ENCODE data around the gene IP6K2. TPM values are rescaled to one million over a fixed set of nuclear protein-coding genes. Genes with fewer than 3 reads are reported as not detected.

The IP6K2 gene
- total and polyA plus RNA-seq, 8 donors: 58.6 to 231 (median 210) TPM

- TF ChIP-seq CTCF (IDR thresholded peaks at IDR 0.05): no peak
- Histone ChIP-seq H3K9me3 (no peaks in the 10 kb centered on the region), H3K27me3 (no peaks in the 10 kb centered on the region), H3K36me3 (peaks cover 5 to 78% of the 10 kb centered on the region in 2 donors), H3K4me1 (peaks cover 14 to 30% of the 10 kb centered on the region in 2 donors), H3K4me3 (no peak overlapping the region), H3K27ac (peak overlapping the region; percentile 61 to 62)
- peak in 3 of 4 donors; percentile 76 to 88 (median 79) for DNase-seq
- intact Hi-C loops (cut with DNase I): no loop called here
- peak; percentile 88 for ATAC-seq
Measured at GRCh38 chr3:48694610-48695392, 22.2 kb downstream of the IP6K2 start.

GRCh38 chr3:48693826-48694225, 23.2 kb downstream of the IP6K2 start:
- peaks cover 5 to 79% of the 10 kb centered on the region in 2 donors for H3K36me3 ChIP-seq
- peaks cover 14 to 25% of the 10 kb centered on the region in 2 donors for H3K4me1 ChIP-seq
- H3K27me3 ChIP-seq: no peaks in the 10 kb centered on the region
- intact Hi-C loops (cut with DNase I): no loop called here
- no peak for ATAC-seq
- H3K9me3 ChIP-seq: no peaks in the 10 kb centered on the region
- H3K27ac ChIP-seq: peak overlapping the region; percentile 61 to 62
- no peak overlapping the region for H3K4me3 ChIP-seq
- no peak for TF ChIP-seq CTCF (IDR thresholded peaks at IDR 0.05)
- DNase-seq: no peak

DNA sequence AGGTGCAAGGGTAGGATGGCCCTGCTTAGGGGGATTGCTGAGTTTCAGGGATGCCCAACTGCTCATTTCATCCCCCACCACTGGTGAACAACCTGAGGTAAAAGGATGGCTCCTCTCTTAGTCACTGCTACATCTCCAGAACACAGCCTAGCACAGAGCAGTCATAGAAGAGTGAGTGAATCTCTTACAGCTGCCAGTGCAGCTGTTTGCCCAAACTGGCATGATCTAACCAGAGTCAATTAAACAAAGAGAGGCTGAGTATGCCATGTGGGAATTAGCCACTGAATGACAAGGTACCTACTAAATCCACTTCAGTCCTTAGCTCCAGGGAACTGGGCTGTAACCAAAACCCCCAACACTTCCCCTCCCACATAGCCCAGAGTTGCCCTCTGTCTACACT, 24.5 kb downstream of the IP6K2 start:
- Histone ChIP-seq H3K4me1 (peaks cover 14 to 25% of the 10 kb centered on the region in 2 donors), H3K4me3 (no peak overlapping the region), H3K9me3 (no peaks in the 10 kb centered on the region), H3K36me3 (peaks cover 5 to 80% of the 10 kb centered on the region in 2 donors), H3K27me3 (no peaks in the 10 kb centered on the region), H3K27ac (peak overlapping the region in 1 of 2 donors; percentile 23)
- no peak for DNase-seq
- no peak for ATAC-seq
- intact Hi-C loops (cut with DNase I): no loop called here
- TF ChIP-seq CTCF (IDR thresholded peaks at IDR 0.05): no peak

DNA sequence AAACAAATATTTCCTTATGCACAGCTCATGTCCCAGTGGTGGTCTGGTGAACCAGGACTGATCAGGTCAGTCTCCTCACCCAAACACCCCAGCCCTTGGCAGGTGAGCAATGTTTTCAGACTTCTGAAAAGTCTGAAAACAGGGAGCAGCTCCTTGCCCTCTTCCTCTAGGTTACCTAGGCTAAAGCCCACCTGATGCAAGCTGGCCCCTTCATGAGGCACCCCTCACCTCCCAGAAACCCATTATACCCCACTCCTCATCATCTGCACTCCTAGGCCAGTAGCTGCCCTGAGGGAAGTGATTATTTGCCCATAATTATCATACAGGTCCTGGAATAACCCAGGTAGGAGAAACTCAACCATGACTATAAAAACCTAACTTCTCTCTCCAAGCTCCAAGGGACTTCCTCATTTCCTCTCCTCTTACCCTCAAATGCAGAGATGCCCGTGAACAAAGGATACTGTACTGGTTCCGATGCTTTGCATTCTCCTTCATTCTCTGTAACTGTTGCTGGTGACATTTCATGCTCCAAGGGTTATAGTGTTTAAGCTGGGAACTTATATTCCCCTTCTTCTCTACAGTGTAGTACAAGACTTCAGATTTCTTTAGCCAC, 26.1 kb downstream of the IP6K2 start:
- Histone ChIP-seq H3K27me3 (no peaks in the 10 kb centered on the region), H3K4me1 (peaks cover 14 to 29% of the 10 kb centered on the region in 2 donors), H3K4me3 (no peak overlapping the region), H3K9me3 (no peaks in the 10 kb centered on the region), H3K36me3 (peaks cover 5 to 86% of the 10 kb centered on the region in 2 donors), H3K27ac (no peak overlapping the region)
- intact Hi-C loops (cut with DNase I): no loop called here
- no peak for TF ChIP-seq CTCF (IDR thresholded peaks at IDR 0.05)
- no peak for ATAC-seq
- no peak for DNase-seq

- intact Hi-C loops (cut with DNase I): no loop called here
- no peak for TF ChIP-seq CTCF (IDR thresholded peaks at IDR 0.05)
- no peak overlapping the region for H3K27ac ChIP-seq
- H3K4me3 ChIP-seq: no peak overlapping the region
- H3K9me3 ChIP-seq: no peaks in the 10 kb centered on the region
- H3K27me3 ChIP-seq: no peaks in the 10 kb centered on the region
- ATAC-seq (no peak), DNase-seq (no peak)
- peaks cover 7 to 25% of the 10 kb centered on the region in 2 donors for H3K4me1 ChIP-seq
- H3K36me3 ChIP-seq: peaks cover 5 to 74% of the 10 kb centered on the region in 2 donors
Measured at GRCh38 chr3:48689384-48689783, 27.6 kb downstream of the IP6K2 start.
